CD4-positive, alpha-beta T cell treated with Interleukin-4 for 4 hours (primary cell): ENCODE results near the gene FOXF2.
"Not testable (repeated sequence)": the region's sequence is repeated elsewhere in the genome, so short reads cannot be mapped to it uniquely, and the experiment has no call there.

Experiments used
- DNase-seq: peaks from one replicate; pipeline ENCODE4 v3.0.0-alpha.2; 2020

Gene FOXF2

GRCh38 chr6:1389369-1390132 is at the start of gene FOXF2:
FOXF2 (plus strand) TSS chr6:1389576; CDS start chr6:1389948, 372 bp downstream.
- DNase-seq, result no peak

- DNase-seq, result no peak
Observed at GRCh38 chr6:1346101-1346500, 43.3 kb upstream of the FOXF2 start.

DNA sequence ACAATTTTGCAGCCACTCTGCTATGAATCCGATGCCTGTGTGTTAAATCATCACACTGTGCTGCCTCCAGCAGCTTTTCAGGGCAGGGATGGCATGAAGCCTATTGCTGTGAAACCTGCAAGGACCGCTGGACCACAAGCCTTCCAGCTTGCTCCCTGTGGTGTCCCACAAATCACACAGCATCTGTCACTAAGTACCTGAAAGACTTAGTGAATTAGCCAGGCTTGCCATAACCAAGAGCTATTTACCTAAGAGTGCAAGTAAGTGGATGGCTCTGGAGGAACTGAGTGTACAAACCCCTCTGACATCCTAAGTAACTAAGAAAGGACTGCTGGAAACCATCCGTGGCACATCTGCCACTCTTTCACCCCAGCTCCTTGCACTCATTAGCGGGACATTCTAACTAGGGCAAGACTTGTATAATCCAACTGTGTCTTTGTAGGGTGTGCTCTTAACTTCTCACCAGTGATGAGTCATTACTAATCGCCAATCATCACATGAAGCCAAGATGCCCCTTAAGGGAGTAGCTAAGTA is 42.8 kb upstream of the FOXF2 start:
- DNase-seq, result no peak

- DNase-seq, result no peak
Observed at GRCh38 chr6:1347161-1347560, 42.2 kb upstream of the FOXF2 start.

GRCh38 chr6:1348675-1349074 is 40.7 kb upstream of the FOXF2 start:
- DNase-seq, result no peak

- no peak for DNase-seq
Observed at GRCh38 chr6:1349655-1350054, 39.7 kb upstream of the FOXF2 start.

DNA sequence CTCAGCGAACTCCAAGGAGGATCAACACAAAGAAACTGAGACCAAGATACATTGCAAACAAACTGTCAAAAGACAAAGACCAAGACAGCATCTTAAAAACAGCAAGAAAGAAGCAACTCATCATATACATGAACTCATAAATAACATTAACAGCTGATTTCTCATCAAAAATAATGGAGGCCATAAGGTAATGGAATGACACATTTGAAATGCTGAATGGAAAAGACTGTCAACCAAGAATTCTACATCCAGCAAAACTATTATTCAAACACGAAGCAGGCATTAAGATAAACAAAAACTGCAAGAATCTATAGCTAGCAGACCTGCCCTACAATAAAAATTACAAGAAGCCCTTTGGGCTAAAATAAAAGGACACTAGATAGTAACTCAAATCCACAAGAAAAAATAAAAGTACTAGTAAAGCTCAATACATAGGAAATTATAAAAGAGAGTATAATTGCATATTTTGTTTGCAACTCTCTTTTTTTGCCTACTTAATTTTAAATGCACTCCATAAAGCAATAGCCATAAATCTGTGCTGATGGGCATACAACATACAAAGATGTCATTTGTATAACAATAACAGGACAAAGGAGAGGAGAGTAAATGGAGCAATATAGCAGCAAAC is 37.9 kb upstream of the FOXF2 start:
- DNase-seq, result no peak

- DNase-seq, result not testable (repeated sequence)
Observed at GRCh38 chr6:1355068-1355467, 34.3 kb upstream of the FOXF2 start.

- DNase-seq, result not testable (repeated sequence)
Observed at GRCh38 chr6:1361717-1362116, 27.7 kb upstream of the FOXF2 start.

DNA sequence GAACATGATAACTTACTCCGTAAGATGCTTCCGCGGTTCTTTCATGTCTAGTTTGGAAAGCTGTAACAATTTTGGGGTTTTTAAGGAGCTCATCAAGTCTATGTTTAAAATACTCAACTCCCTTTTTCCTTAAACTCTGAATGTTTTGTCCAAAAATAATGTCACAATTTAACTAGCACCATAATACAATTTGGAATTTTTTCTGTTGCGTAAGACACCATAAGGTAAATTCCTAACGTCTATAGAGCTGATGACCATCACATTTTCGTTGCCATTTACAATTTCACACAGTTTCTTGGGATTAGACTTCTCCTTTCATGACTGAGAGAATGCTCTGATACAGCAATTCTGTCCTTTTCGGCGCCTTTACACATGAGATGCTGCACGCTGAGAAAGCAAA is 26.7 kb upstream of the FOXF2 start:
- no peak for DNase-seq

- DNase-seq, result no peak
Observed at GRCh38 chr6:1363298-1363697, 26.1 kb upstream of the FOXF2 start.

DNA sequence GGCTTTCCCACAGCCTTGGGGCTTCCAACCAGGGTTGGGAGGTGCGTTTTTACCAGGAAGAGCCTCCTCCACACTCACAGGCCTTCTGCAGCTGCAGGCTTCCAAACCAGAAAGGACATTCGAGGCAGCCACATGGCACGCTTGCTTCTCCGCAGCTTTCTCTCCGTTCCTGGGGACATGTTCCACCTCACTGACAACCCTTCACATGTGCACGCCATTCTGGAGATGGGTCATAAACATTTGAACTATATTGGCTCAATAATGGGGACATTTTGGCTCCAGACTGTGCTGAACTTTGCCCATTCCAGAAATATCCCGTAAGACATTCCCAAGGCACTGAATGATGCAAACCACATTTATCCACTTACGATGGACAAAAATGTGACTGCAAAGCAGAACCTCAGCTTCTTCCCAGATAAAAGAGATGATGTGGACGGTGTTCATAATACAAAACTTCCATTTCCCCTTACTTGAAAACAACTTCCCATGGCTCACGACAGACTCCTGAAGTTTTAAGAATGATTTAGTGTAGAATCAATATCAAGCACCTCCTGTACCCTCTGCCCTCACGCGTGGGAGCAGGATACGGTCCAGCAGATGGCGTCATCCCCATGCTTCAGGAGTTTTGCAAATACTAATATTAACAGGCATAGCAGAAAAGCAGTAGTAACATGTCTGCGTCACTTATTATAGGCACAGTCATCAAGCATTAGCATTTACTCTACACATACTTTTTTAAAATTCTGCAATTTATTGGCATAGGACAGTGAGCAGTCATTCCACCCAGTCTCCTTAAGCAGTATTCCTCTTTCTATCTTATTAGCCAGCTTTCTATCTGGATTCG is 25.4 kb upstream of the FOXF2 start:
- no peak for DNase-seq

- DNase-seq, result no peak
Observed at GRCh38 chr6:1364791-1365190, 24.6 kb upstream of the FOXF2 start.

GRCh38 chr6:1365686-1366085 is 23.7 kb upstream of the FOXF2 start:
- no peak for DNase-seq

GRCh38 chr6:1367771-1368170 is 21.6 kb upstream of the FOXF2 start:
- DNase-seq, result no peak

DNA sequence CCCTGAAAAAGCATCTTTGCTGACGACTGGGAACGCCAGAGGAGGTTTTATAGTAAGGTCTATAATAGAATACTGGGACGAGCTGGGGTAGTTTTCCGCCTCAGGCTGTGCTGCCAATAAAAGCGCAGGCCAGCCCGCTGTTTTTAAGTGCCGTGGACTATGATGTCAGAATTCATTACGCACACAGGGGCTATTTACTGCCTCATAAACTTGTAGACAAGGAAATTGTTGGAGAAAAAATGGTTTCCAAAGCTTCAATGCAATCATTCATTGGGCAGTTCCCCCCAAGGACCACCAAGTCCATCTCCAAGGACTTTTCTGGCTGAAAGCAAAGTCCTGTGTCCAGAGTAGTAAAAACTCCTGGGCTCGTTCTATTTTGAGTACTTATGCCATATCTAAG is 20.4 kb upstream of the FOXF2 start:
- no peak for DNase-seq

DNA sequence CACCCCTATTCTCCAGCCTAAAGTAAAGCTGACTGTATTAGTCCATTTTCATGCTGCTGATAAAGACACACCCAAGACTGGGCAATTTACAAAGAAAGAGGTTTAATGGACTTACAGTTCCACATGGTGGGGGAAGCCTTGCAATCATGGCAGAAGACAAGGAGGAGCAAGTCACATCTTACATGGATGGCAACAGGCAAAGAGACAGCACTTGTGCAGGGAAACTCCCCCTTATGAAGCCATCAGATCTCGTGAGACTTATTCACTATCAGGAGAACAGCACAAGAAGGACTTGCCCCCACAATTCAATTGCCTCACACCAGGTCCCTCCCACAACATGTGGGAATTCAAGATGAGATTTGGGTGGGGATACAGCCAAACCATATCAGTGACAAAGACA is 19.7 kb upstream of the FOXF2 start:
- DNase-seq, result not testable (repeated sequence)

- no peak for DNase-seq
Observed at GRCh38 chr6:1371933-1372332, 17.4 kb upstream of the FOXF2 start.

- DNase-seq, result no peak
Observed at GRCh38 chr6:1372690-1373089, 16.7 kb upstream of the FOXF2 start.

GRCh38 chr6:1376653-1377052 is 12.7 kb upstream of the FOXF2 start:
- no peak for DNase-seq

DNA sequence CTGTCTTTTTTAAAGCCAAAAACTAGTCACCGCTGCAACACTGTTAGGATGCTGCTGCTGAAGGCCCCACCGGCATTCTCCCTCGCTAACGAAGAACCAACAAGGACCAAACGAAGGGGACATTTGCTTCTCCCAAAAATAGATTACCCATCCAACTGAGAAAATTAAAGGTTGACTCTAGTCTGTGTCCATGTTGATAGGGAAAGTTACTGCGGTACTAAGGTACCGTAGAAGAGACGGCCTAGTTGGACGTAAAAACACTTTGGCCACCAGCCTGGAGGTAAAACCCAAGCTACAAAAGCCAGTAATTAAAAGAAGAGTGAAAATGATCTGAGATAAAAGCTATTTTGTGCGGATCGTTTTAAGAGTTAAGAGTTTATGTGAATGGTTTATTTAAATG is 11.8 kb upstream of the FOXF2 start:
- no peak for DNase-seq

DNA sequence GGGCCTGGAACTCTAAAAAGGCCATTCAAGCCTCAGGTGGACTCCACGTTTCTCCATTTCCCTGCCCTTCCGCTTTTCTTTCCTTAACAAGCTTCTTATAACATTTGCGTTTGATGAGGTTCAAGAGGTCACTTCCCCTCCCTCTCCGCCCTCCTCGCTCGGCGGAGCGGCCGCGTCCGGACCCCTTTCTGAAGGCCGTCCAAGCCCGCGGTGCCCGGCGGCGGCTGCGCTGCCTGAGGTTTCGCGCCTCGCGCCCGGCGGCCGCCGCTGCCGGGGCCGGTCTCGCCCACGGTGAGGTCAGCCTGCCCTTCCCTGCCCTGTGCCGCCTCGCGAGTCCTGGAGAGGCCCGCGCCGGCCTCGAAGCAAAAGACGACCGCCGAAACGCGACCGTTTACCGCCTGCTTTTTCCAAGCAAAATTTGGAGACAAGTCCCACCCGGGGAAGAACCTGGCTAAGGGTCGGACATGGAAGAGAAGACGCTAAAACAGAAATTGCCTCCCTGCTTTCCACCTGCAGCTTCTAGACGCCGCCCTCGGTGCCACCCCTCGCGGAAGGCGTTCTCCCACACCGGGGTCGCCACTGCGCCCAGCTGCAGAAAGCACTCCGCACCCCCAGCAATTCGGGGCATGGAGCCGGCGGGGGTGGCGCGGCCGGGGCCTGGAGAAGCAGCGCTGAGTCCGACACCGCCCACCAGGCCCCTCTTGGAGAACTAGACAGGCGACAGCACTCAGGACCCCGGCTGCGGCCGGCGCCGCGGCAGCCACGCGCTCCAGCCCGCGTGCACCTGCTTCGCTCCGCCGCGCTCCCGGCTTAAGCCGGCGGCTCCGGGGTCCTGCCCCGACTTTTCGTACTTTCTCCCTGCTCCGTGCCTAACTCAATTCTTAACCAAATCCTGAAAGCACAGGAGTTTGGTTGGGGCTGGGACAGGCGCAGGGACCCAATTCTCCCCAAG is 11.0 kb upstream of the FOXF2 start:
- DNase-seq, result no peak
